Stomach (tissue), 9 donors: ENCODE data around the gene EHMT1. TPM values are rescaled to one million over a fixed set of nuclear protein-coding genes. Genes with fewer than 3 reads are reported as not detected.

Experiments used
- DNase-seq, 2 donors: peaks; one replicate each; pipeline versions ENCODE4 v3.0.0 to v3.0.0-alpha.2; 2013 to 2019
- H3K27ac ChIP-seq, 5 donors: fragments of 200-600 bp in 4 of 5; sonication (generic) in 4 of 5; one replicate each; pipeline ENCODE4 v1.5.1; 2013 to 2019; ENCODE audit warnings: mild to moderate bottlenecking in 1 of 5, moderate library complexity in 1 of 5
- H3K27me3 ChIP-seq, 3 donors: fragments of 200-600 bp; sonication (generic); one replicate each; pipeline ENCODE4 v1.5.1; 2017 to 2019; ENCODE audit warnings: mixed run types in 1 of 3
- H3K36me3 ChIP-seq, 4 donors: fragments of 200-600 bp; sonication (generic); 1 replicate in 3 of 4; 2 replicates in 1 of 4; pipeline ENCODE4 v1.5.1; 2016 to 2019
- H3K4me1 ChIP-seq, 4 donors: fragments of 200-600 bp; sonication (generic); one replicate each; pipeline ENCODE4 v1.5.1; 2016 to 2019
- H3K4me3 ChIP-seq, 4 donors: fragments of 200-600 bp; sonication (generic) in 3 of 4; one replicate each; pipeline ENCODE4 v1.5.1; 2016 to 2019; ENCODE audit warnings: mild to moderate bottlenecking in 1 of 4
- H3K9me3 ChIP-seq, 4 donors: fragments of 200-600 bp; sonication (generic); one replicate each; pipeline ENCODE4 v1.5.1; 2016 to 2019
- EP300 ChIP-seq: sonication (generic); formaldehyde crosslinking; IDR thresholded peaks from one replicate; pipeline ENCODE4 v1.6.1; 2017; ENCODE audit warnings: antibody characterized with exemption
- POLR2A ChIP-seq, 4 donors: fragments of 450-650 bp; IDR thresholded peaks; one replicate each; pipeline ENCODE4 v1.6.1; 2016; ENCODE audit warnings: antibody characterized with exemption in 4 of 4, control low read depth in 2 of 4, mild to moderate bottlenecking in 1 of 4, moderate library complexity in 1 of 4
- POLR2AphosphoS5 ChIP-seq, 3 donors: sonication (generic); formaldehyde crosslinking; IDR thresholded peaks; one replicate each; pipeline ENCODE4 v1.6.1; 2016; ENCODE audit warnings: antibody characterized with exemption in 3 of 3
- WGBS, 5 donors: extraction: QIAGEN DNeasy Blood & Tissue Kit in 3 of 5; methylation state at CpG; one replicate each; pipeline versions ENCODE4 v1.1.5 to v1.1.7; 2013 to 2018; 5-methylcytosine and 5-hydroxymethylcytosine counted together
- intact Hi-C: fragments of 100-400 bp; cut with DNase I; formaldehyde crosslinking; loops from one replicate; pipeline ENCODE4 v1.15.1; 2023; ENCODE audit warnings: low total_unique reads
- polyA plus RNA-seq, 3 donors: library from polyadenylated mRNA; stranded (reverse); fragments of 200-250 nt; gene quantifications; one replicate each; pipeline ENCODE4 v1.2.3, GENCODE V29; 2013
- total RNA-seq, 5 donors: library from RNA; depleted of rRNA; stranded (reverse); fragments of >200 nt; gene quantifications; one replicate each; pipeline versions ENCODE4 v1.1.0 to v1.2.3, GENCODE V29; 2014 to 2016
- TF ChIP-seq, protein P1 (sequence below), 7 experiments: fragments of 450-650 bp in 4 of 7; fragments of 200-600 bp in 3 of 7; sonication (generic) in 3 of 7; IDR thresholded peaks; one replicate each; pipeline ENCODE4 v1.5.1; 2016 to 2019; ENCODE audit warnings: antibody characterized with exemption in 7 of 7, control low read depth in 2 of 7, mild to moderate bottlenecking in 1 of 7
- donor health status: healthy with polysubstance abuse.
- donor health status: Bipolar disorder and iron deficiency.
- donor health status: healthy.

EHMT1 gene
- total and polyA plus RNA-seq, 8 donors = 23.9 to 419 (median 79.5) TPM

DNA sequence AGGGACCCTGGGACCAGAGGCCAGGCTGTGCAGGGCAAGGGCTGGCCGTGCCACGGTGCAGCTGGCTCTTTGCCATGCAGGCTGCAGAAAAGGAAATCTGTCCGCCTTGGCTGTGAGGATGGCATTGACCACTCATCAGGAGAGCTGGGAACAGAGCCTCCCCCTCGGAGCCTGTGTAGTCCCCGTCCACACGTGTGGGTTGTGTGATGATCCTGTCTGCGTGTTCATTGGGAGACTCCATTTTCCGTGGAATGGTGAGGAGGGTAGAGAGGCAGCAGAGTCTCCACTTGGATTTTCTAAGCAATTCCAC lies 47.7 kb downstream of the EHMT1 start:
- whole genome bisulfite sequencing, 5 donors = 51 to 57% (median 52%) methylated on average over 8 of the region's 8 CpGs
- H3K27ac ChIP-seq = peak overlapping the region in 3 of 5 donors; percentile 5 to 12 (median 12)
- no peaks in the 10 kb centered on the region for H3K9me3 ChIP-seq
- no peaks in the 10 kb centered on the region for H3K27me3 ChIP-seq
- no peak overlapping the region for H3K4me3 ChIP-seq
- intact Hi-C loops = loop anchor here (10.0 kb wide), 1 partner anchor 62 kb away; the partner anchor contains the start of gene ARRDC1
- peaks cover 0 to 12% (median 10%) of the 10 kb centered on the region in 4 donors for H3K36me3 ChIP-seq
- H3K4me1 ChIP-seq = peaks cover 49 to 80% (median 58%) of the 10 kb centered on the region in 4 donors
- TF ChIP-seq POLR2A (IDR thresholded peaks at IDR 0.05) (no peak), EP300 (no peak), POLR2AphosphoS5 (IDR thresholded peaks at IDR 0.05) (no peak)
- TF ChIP-seq, protein P1, sequence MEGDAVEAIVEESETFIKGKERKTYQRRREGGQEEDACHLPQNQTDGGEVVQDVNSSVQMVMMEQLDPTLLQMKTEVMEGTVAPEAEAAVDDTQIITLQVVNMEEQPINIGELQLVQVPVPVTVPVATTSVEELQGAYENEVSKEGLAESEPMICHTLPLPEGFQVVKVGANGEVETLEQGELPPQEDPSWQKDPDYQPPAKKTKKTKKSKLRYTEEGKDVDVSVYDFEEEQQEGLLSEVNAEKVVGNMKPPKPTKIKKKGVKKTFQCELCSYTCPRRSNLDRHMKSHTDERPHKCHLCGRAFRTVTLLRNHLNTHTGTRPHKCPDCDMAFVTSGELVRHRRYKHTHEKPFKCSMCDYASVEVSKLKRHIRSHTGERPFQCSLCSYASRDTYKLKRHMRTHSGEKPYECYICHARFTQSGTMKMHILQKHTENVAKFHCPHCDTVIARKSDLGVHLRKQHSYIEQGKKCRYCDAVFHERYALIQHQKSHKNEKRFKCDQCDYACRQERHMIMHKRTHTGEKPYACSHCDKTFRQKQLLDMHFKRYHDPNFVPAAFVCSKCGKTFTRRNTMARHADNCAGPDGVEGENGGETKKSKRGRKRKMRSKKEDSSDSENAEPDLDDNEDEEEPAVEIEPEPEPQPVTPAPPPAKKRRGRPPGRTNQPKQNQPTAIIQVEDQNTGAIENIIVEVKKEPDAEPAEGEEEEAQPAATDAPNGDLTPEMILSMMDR (IDR thresholded peaks at IDR 0.05) = no peak
- DNase-seq = peak in 1 of 2 donors; percentile 40

DNA sequence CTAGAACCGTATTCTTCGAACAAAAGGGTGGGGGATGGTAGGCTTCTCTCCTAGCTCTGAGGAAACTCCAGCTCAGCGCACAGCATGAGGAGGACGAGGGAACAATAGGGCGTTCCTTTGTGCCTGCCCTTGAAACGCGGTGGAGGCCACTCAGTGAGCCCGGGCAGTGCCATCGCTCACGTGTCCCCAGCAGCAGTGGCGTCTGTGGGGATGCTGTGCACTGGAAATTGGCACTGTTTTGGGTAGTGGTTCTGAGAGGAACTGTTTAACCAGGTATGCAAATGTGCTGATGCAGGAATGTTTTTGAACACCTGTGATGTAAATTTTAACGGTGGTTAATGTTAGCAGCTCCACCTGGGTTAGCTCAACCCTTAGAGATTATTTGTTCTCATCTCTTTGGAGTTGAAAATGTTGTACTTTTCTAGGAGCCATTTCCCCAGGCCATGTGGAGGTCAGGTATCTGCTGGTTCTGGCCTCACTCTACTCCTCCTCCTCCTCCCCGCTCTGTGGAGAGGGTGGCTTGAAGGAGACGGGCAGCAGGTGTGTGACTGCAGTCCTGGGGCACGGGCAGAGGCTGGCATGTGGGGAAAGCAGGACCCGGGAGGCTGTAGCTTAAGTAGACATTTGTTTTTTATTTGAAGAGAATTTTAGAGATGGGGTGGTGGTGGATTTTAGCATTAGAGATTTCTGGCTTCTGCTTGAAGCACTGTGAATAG lies 48.3 kb downstream of the EHMT1 start:
- 56 to 65% (median 61%) methylated on average over 16 of the region's 16 CpGs for WGBS, 5 donors
- TF ChIP-seq, protein P1 (IDR thresholded peaks at IDR 0.05) = no peak
- TF ChIP-seq EP300 = no peak
- no peak for TF ChIP-seq POLR2A (IDR thresholded peaks at IDR 0.05)
- no peak for TF ChIP-seq POLR2AphosphoS5 (IDR thresholded peaks at IDR 0.05)
- Histone ChIP-seq H3K4me3 (no peak overlapping the region), H3K9me3 (no peaks in the 10 kb centered on the region), H3K36me3 (peaks cover 0 to 12% (median 10%) of the 10 kb centered on the region in 4 donors), H3K27me3 (no peaks in the 10 kb centered on the region), H3K27ac (peak overlapping the region in 2 of 5 donors; percentile 5 to 10), H3K4me1 (peaks cover 49 to 80% (median 58%) of the 10 kb centered on the region in 4 donors)
- intact Hi-C loops = loop anchor here (10.0 kb wide), 1 partner anchor 62 kb away; the partner anchor contains the start of gene ARRDC1
- DNase-seq = peak; percentile 48 to 72

DNA sequence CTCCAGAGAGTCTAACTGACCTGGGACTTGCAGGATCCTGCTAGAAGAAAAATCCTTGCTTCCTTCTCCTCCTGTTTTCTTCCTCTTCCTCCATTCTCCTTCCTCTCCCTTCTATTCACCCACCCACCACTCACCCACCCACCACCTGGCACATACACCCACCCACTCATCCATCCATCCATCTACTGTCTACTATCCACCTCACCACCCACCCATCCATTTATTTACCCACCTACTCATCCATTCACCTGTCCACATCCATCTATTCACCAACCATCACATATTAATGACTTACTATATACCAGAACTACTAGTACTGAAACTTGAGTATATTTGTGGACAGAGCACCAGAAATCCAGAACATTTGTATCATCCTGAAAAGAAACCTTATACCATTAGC lies 49.4 kb downstream of the EHMT1 start:
- no peak for TF ChIP-seq POLR2A (IDR thresholded peaks at IDR 0.05)
- TF ChIP-seq, protein P1 (IDR thresholded peaks at IDR 0.05) = no peak
- TF ChIP-seq EP300 = no peak
- no peak for TF ChIP-seq POLR2AphosphoS5 (IDR thresholded peaks at IDR 0.05)
- DNase-seq = no peak
- Histone ChIP-seq H3K27ac (no peak overlapping the region), H3K27me3 (no peaks in the 10 kb centered on the region), H3K4me3 (no peak overlapping the region), H3K4me1 (peaks cover 53 to 78% (median 62%) of the 10 kb centered on the region in 4 donors), H3K9me3 (no peaks in the 10 kb centered on the region), H3K36me3 (peaks cover 0 to 12% (median 10%) of the 10 kb centered on the region in 4 donors)
- intact Hi-C loops = loop anchor here (10.0 kb wide), 1 partner anchor 63 kb away; the partner anchor contains the start of gene ARRDC1

DNA sequence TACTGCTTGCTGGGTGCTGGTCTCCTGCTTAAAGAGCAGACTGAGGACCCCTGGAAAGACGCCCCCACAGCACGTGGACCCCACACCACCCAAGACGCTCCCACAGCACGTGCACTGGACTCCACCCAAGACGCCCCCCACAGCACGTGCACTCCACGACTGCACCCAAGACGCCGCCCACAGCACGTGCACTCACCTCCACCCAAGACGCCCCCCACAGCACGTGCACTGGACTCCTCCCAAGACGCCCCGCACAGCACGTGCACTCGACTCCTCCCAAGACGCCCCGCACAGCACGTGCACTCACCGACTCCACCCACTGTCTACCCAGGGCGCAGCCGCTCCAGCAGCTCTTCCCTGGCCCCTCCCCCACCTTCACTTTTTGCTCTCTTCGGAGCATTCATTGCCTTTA lies 50.5 kb downstream of the EHMT1 start:
- H3K4me1 ChIP-seq = peaks cover 54 to 78% (median 61%) of the 10 kb centered on the region in 4 donors
- peaks cover 0 to 12% (median 10%) of the 10 kb centered on the region in 4 donors for H3K36me3 ChIP-seq
- H3K27me3 ChIP-seq = no peaks in the 10 kb centered on the region
- 78 to 83% (median 82%) methylated on average over 23 of the region's 23 CpGs for WGBS, 5 donors
- no peak for TF ChIP-seq POLR2AphosphoS5 (IDR thresholded peaks at IDR 0.05)
- no peak for TF ChIP-seq EP300
- TF ChIP-seq, protein P1 (IDR thresholded peaks at IDR 0.05) = no peak
- TF ChIP-seq POLR2A (IDR thresholded peaks at IDR 0.05) = no peak
- DNase-seq = peak in 1 of 2 donors; percentile 53
- H3K9me3 ChIP-seq = no peaks in the 10 kb centered on the region
- intact Hi-C loops = loop anchor here (10.0 kb wide), 1 partner anchor 64 kb away; the partner anchor contains the start of gene ARRDC1
- H3K27ac ChIP-seq = no peak overlapping the region
- no peak overlapping the region for H3K4me3 ChIP-seq
